Activated CD8-positive, alpha-beta memory T cell treated with anti-CD3 and anti-CD28 coated beads for 48 hours (primary cell): ENCODE data around the gene BCL6.
A peak's percentile ranks its signal among the peaks of the same experiment; 100 is the strongest.

ENCODE experiments used
- DNase-seq, 3 experiments: peaks; one replicate each; pipeline ENCODE4 v3.0.0-alpha.2; 2020; ENCODE audit warnings: low read depth in 2 of 3, low spot score in 2 of 3

BCL6 gene

DNA sequence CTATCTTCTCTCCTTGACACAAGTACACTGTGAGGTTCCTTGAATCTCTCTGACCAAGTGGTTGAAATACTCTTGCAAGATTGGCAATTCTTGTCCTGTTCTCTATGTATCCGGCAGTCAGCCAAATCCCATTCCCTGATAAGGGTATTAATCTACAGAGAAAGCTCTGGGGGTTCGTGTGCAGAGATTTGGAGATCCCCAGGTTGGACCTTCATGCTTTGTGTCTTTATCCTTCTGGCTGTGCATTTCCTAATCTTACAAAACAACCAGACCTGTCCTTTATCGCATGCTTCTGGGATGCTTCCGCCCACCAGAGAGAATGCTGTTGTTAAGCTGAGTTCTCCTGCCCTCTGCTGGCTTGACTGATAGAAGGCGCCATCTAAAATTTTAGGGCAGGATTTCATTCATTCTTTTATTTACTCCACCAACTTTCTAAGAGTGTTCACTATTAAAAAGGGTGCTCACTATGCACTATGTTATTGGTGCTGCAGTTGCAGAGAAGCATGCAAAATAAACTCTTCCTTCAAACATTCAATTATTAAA is 66.5 kb downstream of the BCL6 start:
- peak in 1 of 3 experiments; percentile 14 for DNase-seq

DNA sequence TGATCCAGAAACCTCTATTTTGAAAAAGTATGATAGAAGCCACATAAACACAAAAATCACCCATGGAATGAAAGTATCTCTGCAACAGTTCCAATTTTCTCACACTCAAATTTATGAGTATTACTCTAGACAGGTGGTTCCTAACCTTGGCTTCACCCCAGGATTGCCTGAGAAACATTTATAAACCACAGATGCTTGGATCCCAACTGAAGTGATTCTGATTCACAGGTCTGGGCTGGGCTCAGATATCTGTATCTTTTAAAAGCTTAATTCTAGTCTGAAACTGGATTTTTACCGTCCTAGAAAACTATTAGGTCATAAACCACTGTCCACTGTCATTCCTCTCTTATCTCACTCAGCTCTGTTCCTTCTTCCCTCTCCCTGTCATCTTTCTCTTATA is 67.7 kb downstream of the BCL6 start:
- no peak for DNase-seq

GRCh38 chr3:187673012-187673411 is 72.3 kb downstream of the BCL6 start:
- DNase-seq = no peak
